Thyroid gland (tissue), 4 donors: ENCODE measurements around the gene NUBP1.

Source experiments
- CTCF ChIP-seq, 6 experiments: fragments of 200-600 bp in 3 of 6; fragments of 450-650 bp in 3 of 6; sonication (generic) in 3 of 6; IDR thresholded peaks; one replicate each; pipeline ENCODE4 v1.5.1; 2016 to 2019; ENCODE audit warnings: antibody characterized with exemption in 6 of 6, mild to moderate bottlenecking in 2 of 6, inconsistent platforms in 1 of 6, moderate library complexity in 1 of 6
- POLR2A ChIP-seq, 2 donors: fragments of 450-650 bp; IDR thresholded peaks; one replicate each; pipeline ENCODE4 v1.6.1; 2017; ENCODE audit warnings: antibody characterized with exemption in 2 of 2, mild to moderate bottlenecking in 2 of 2, moderate library complexity in 1 of 2

- no peak for TF ChIP-seq CTCF (IDR thresholded peaks at IDR 0.05)
- no peak for TF ChIP-seq POLR2A (IDR thresholded peaks at IDR 0.05)
These were observed 3.4 kb upstream of the NUBP1 start for GRCh38 chr16:10740000-10740844.
